Gastroesophageal sphincter (tissue), 3 donors: Measurements from ENCODE around the gene CDKN1B.

Source experiments
- POLR2A ChIP-seq, 2 donors: fragments of 450-650 bp; IDR thresholded peaks; one replicate each; pipeline ENCODE4 v1.6.1; 2017; ENCODE audit warnings: antibody characterized with exemption in 2 of 2, mild to moderate bottlenecking in 2 of 2, moderate library complexity in 1 of 2
- POLR2AphosphoS5 ChIP-seq: sonication (generic); formaldehyde crosslinking; IDR thresholded peaks from one replicate; pipeline ENCODE4 v1.6.1; 2017; ENCODE audit warnings: antibody characterized with exemption
- TF ChIP-seq, protein P1 (sequence below), 4 experiments: fragments of 200-600 bp in 2 of 4; fragments of 450-650 bp in 2 of 4; sonication (generic) in 1 of 4; IDR thresholded peaks; one replicate each; pipeline ENCODE4 v1.5.1; 2017 to 2019; ENCODE audit warnings: antibody characterized with exemption in 4 of 4, mild to moderate bottlenecking in 2 of 4, moderate library complexity in 2 of 4

DNA sequence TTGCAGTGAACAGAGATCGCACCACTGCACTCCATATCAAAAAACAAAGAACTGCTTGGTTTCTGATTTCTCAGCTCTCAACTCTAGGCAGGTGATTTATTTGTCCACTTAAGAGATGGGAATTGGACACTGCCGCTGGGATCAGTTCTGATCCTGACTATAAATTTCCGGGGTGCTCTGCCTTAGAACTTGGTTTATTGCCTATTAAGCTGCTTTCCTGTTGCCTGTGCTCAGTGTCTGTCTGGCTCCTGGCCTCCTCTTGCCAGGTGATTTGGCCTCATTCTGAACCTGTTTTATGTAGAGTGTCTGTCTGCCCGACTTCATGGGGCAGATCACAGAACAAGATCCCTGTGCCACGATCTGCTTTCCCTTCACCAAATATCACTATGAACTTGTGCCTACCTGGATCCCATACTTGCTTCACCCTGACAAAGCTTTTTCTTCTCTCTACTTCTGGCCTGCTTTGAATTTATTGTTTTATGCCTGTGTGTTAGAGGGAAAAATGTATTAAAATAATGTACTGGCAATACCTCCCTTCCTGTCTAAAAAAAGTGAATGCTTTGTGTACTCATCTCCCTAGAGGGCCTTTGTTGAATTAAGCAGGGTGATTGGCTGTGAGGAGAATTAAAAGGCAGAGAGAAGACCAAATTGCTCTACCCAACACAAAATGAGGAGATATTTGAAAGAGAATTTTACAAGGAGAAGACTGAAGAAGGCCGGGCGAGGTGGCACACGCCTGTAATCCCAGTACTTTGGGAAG, 27.6 kb downstream of the CDKN1B start:
- TF ChIP-seq, protein P1, sequence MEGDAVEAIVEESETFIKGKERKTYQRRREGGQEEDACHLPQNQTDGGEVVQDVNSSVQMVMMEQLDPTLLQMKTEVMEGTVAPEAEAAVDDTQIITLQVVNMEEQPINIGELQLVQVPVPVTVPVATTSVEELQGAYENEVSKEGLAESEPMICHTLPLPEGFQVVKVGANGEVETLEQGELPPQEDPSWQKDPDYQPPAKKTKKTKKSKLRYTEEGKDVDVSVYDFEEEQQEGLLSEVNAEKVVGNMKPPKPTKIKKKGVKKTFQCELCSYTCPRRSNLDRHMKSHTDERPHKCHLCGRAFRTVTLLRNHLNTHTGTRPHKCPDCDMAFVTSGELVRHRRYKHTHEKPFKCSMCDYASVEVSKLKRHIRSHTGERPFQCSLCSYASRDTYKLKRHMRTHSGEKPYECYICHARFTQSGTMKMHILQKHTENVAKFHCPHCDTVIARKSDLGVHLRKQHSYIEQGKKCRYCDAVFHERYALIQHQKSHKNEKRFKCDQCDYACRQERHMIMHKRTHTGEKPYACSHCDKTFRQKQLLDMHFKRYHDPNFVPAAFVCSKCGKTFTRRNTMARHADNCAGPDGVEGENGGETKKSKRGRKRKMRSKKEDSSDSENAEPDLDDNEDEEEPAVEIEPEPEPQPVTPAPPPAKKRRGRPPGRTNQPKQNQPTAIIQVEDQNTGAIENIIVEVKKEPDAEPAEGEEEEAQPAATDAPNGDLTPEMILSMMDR (IDR thresholded peaks at IDR 0.05), result no peak
- no peak for TF ChIP-seq POLR2AphosphoS5
- no peak for TF ChIP-seq POLR2A (IDR thresholded peaks at IDR 0.05)
